Measurements from ENCODE around the gene MYCBP. TPM values are rescaled to one million over a fixed set of nuclear protein-coding genes. Genes with fewer than 3 reads are reported as not detected.
"Not testable (repeated sequence)": the region's sequence is repeated elsewhere in the genome, so short reads cannot be mapped to it uniquely, and the experiment has no call there.

Gene MYCBP
- total and polyA plus RNA-seq, 4 donors = 7.8 to 21.2 (median 10.3) TPM

DNA sequence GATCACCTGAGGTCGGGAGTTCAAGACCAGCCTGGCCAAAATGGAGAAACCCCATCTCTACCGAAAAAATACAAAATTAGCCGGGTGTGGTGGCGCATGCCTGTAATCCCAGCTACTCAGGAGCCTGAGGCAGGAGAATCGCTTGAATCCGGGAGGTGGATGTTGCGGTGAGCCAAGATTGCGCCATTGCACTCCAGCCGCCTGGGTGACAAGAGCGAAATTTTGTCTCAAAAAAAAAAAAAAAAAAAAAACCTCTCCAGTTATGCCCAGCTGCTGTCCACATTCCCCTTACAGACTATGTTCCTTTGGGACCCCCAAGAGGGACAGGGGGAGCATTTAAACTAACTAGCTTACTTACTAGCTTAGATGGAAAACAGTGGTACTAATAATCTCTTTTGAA lies 36.8 kb downstream of the MYCBP start:
- not testable (repeated sequence) for H3K4me3 ChIP-seq (ENCODE audit: low read depth in 1 of 3, low read length in 3 of 3); H3K27ac ChIP-seq (ENCODE audit: low read depth in 1 of 2, low read length in 2 of 2); H3K9ac ChIP-seq (ENCODE audit: low read depth in 1 of 2, low read length in 2 of 2); H3K4me1 ChIP-seq (ENCODE audit: control insufficient read depth in 4 of 4, insufficient read depth in 4 of 4, low read length in 3 of 4); H3K27me3 ChIP-seq (ENCODE audit: control insufficient read depth in 4 of 4, insufficient read depth in 4 of 4, low read length in 3 of 4); DNase-seq (ENCODE audit: low spot score); H3K9me3 ChIP-seq (ENCODE audit: control insufficient read depth in 4 of 4, low read length in 3 of 4)
- 71% methylated on average over 10 of the region's 10 CpGs for WGBS
- H3K36me3 ChIP-seq (ENCODE audit: control insufficient read depth in 4 of 4, insufficient read depth in 3 of 4, low read depth in 1 of 4, low read length in 3 of 4) = peaks cover 1 to 16% (median 13%) of the 10 kb centered on the region in 4 donors

GRCh38 chr1:38834937-38835827 lies 38.0 kb downstream of the MYCBP start:
- no peaks in the 10 kb centered on the region for H3K27me3 ChIP-seq (ENCODE audit: control insufficient read depth in 4 of 4, insufficient read depth in 4 of 4, low read length in 3 of 4)
- H3K9me3 ChIP-seq (ENCODE audit: control insufficient read depth in 4 of 4, low read length in 3 of 4) = no peaks in the 10 kb centered on the region
- no peak overlapping the region for H3K9ac ChIP-seq (ENCODE audit: low read depth in 1 of 2, low read length in 2 of 2)
- WGBS = 25% methylated on average over 3 of the region's 3 CpGs
- H3K27ac ChIP-seq (ENCODE audit: low read depth in 1 of 2, low read length in 2 of 2) = no peak overlapping the region
- DNase-seq (ENCODE audit: low spot score) = no peak
- TF ChIP-seq, protein P1, sequence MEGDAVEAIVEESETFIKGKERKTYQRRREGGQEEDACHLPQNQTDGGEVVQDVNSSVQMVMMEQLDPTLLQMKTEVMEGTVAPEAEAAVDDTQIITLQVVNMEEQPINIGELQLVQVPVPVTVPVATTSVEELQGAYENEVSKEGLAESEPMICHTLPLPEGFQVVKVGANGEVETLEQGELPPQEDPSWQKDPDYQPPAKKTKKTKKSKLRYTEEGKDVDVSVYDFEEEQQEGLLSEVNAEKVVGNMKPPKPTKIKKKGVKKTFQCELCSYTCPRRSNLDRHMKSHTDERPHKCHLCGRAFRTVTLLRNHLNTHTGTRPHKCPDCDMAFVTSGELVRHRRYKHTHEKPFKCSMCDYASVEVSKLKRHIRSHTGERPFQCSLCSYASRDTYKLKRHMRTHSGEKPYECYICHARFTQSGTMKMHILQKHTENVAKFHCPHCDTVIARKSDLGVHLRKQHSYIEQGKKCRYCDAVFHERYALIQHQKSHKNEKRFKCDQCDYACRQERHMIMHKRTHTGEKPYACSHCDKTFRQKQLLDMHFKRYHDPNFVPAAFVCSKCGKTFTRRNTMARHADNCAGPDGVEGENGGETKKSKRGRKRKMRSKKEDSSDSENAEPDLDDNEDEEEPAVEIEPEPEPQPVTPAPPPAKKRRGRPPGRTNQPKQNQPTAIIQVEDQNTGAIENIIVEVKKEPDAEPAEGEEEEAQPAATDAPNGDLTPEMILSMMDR (IDR thresholded peaks at IDR 0.05; ENCODE audit: low read depth, low read length, missing input control) = peak; percentile 82
- TF ChIP-seq FOXA2 (IDR thresholded peaks at IDR 0.05) = no peak
- peak; percentile 92 to 93 for TF ChIP-seq RAD21 (IDR thresholded peaks at IDR 0.05)
- H3K4me3 ChIP-seq (ENCODE audit: low read depth in 1 of 3, low read length in 3 of 3) = no peak overlapping the region
- H3K36me3 ChIP-seq (ENCODE audit: control insufficient read depth in 4 of 4, insufficient read depth in 3 of 4, low read depth in 1 of 4, low read length in 3 of 4) = peaks cover 1 to 16% (median 13%) of the 10 kb centered on the region in 4 donors
- no peaks in the 10 kb centered on the region for H3K4me1 ChIP-seq (ENCODE audit: control insufficient read depth in 4 of 4, insufficient read depth in 4 of 4, low read length in 3 of 4)

DNA sequence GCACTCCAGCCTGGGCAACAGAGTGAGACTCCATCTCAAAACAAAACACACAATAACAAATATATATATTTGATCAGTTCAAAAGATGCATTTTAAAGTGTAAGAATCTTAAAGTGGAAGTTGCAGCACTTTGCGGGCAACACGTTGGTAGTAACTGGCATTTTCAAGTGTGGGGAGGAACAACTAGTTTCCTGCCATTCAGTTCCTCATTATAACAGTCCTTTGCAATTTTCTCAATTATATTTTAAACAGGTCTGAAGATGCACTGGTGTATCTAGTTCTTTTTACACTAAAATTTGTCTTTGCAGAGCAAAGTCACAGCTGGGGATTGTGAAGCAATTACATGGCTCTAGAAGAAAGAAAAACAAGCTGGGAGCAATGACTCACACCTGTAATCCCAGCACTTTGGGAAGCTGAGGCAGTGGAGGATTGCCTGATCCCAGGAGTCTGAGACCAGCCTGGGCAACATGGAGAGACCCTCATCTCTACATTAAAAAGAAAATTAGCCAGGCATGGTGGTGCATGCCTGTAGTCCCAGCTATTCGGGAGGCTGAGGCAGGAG lies 38.8 kb downstream of the MYCBP start:
- H3K9ac ChIP-seq (ENCODE audit: low read depth in 1 of 2, low read length in 2 of 2) = no peak overlapping the region
- H3K27me3 ChIP-seq (ENCODE audit: control insufficient read depth in 4 of 4, insufficient read depth in 4 of 4, low read length in 3 of 4) = peaks cover 0 to 1% (median 0%) of the 10 kb centered on the region in 4 donors
- H3K4me3 ChIP-seq (ENCODE audit: low read depth in 1 of 3, low read length in 3 of 3) = no peak overlapping the region
- no peak overlapping the region for H3K27ac ChIP-seq (ENCODE audit: low read depth in 1 of 2, low read length in 2 of 2)
- no peak for DNase-seq (ENCODE audit: low spot score)
- H3K36me3 ChIP-seq (ENCODE audit: control insufficient read depth in 4 of 4, insufficient read depth in 3 of 4, low read depth in 1 of 4, low read length in 3 of 4) = peaks cover under 1 to 14% (median 11%) of the 10 kb centered on the region in 4 donors
- TF ChIP-seq, protein P1 (IDR thresholded peaks at IDR 0.05; ENCODE audit: low read depth, low read length, missing input control) = no peak
- TF ChIP-seq TAF1 (conservative IDR thresholded peaks at IDR 0.05) = no peak
- TF ChIP-seq GABPA (IDR thresholded peaks at IDR 0.05 in 1 of 2, conservative IDR thresholded peaks at IDR 0.05 in 1 of 2) = no peak
- no peak for TF ChIP-seq EGR1 (IDR thresholded peaks at IDR 0.05; ENCODE audit: low read depth in 2 of 2)
- no peak for TF ChIP-seq RXRA (IDR thresholded peaks at IDR 0.05)
- no peak for TF ChIP-seq HNF4G (IDR thresholded peaks at IDR 0.05)
- TF ChIP-seq, protein P2, sequence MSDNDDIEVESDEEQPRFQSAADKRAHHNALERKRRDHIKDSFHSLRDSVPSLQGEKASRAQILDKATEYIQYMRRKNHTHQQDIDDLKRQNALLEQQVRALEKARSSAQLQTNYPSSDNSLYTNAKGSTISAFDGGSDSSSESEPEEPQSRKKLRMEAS (IDR thresholded peaks at IDR 0.05) = no peak
- no peaks in the 10 kb centered on the region for H3K4me1 ChIP-seq (ENCODE audit: control insufficient read depth in 4 of 4, insufficient read depth in 4 of 4, low read length in 3 of 4)
- 87% methylated on average over 3 of the region's 3 CpGs for WGBS
- no peaks in the 10 kb centered on the region for H3K9me3 ChIP-seq (ENCODE audit: control insufficient read depth in 4 of 4, low read length in 3 of 4)

Data from liver (tissue), 9 donors.